ENCODE measurements around the gene SUSD5. TPM values are rescaled to one million over a fixed set of nuclear protein-coding genes. Genes with fewer than 3 reads are reported as not detected.
"Not testable (repeated sequence)": the region's sequence is repeated elsewhere in the genome, so short reads cannot be mapped to it uniquely, and the experiment has no call there.

The SUSD5 gene
- total RNA-seq, 1 donor from 2014 or later, result 0.05 TPM

DNA sequence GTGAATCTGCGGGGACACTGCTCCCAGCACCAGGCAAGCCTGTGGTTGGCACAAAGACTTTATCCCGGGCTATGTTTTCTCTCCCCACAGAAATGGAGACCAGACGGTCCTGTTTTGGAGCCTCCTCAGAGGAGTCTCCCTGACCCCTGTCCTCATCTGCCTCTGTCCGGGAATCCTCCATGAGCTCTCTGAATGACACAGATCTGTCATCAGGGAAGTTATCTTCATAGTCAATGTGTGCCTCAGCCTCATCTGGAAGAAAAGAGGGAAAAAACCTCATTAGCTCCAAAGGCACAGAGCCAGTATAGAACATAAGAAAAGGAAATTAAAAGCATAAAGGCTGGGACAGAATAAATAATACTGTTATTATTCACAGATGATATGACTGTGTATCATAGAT is 64.8 kb downstream of the SUSD5 start:
- DNase-seq (ENCODE audit: low spot score) (no peak), ATAC-seq (no peak)

DNA sequence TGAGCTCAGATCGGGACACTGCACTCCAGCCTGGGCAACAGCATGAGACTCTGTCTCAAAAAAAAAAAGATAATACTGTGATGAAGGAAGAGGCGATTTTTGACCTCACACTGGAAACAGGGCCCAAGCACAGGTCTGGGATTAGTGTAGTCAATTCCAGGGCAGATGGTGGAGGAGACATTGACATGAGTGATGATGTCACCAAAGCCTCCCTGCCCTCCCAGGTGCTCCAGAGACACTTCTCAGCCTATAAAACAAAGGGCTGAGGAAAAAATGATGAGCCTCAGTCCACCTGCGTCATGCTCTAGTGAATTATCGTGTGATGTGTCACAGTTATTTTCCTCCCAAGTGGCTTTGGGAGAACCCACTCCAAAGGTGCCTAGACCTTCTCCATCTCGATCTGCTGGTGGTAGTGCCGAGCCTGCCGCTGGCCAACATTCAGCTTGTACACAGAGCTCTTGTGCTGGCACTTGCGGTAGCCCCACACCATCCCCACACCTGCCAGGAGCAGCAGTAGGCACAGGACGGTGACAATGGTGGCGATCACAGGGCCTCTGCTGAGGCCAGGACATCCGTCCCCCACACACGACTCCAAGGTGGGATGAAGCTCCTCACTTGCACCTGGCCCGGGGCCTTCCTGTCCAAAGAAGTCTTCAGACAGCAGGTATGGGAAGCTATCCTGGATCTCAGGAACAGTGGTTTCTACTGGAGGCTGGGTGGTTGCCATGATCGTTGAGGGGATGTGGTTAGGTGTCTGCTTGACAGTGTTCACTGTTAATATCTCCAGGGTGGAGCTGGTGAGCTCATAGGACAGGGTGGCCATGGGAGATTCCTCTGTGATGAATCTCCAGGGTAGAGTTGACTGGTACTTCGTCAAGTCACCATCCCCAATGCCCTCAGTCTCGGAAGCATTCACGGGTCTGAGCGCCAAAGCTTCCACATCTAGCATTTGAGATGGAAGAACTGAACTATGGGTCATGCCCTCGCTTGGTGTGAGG is 65.9 kb downstream of the SUSD5 start:
- DNase-seq (ENCODE audit: low spot score), result no peak
- ATAC-seq, result no peak

DNA sequence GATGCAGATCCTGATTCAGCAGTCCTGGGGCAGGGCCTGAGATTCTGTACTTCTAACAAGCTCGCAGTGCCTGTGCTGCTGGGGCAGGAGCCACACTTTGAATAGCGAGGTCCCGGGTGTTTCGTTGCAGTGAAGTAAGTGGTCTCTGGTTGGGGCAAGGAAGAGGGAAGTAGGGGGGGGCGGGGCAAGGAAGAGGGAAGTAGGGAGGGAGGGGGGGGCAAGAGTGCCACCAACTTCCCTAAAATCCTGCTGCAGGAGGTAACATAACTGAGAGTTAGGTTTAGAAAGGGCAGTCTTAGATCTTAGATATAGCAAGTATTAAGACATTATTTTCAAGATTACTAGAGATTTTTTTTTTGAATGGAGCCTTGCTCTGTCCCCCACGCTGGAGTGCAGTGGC is 69.3 kb downstream of the SUSD5 start:
- DNase-seq (ENCODE audit: low spot score) (no peak), ATAC-seq (no peak)

DNA sequence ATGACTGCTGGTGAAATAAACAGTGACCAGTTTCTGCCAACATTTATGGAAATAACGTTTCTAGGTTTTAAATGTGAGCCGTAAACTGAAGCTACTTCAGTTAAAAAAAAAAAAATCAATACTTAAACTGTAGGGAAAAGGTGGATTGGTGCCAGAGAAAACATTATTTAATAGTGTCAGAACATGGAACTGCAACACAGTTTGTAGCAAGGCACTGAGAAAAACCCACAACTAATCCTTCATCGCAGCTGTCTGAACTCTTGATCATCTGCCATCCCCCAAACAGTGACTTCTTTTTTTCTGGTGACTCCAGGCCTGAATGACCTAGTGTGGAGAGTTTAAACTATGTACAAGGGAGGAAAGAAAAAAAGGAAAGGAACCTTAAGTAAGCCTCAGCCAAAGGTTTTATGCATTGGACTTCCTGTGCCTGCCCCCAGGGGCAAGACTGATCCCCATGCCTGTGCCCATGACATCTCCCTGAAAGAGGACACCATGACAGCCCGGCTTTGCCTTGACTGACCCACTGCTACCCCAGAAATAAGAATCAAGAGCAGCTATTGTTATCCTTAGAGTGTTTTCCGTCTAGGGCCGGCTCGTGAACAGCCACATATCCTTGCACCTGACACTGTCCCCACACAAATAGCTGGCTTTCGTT is 71.7 kb downstream of the SUSD5 start:
- ATAC-seq, result peak; percentile 44
- DNase-seq (ENCODE audit: low spot score), result no peak

DNA sequence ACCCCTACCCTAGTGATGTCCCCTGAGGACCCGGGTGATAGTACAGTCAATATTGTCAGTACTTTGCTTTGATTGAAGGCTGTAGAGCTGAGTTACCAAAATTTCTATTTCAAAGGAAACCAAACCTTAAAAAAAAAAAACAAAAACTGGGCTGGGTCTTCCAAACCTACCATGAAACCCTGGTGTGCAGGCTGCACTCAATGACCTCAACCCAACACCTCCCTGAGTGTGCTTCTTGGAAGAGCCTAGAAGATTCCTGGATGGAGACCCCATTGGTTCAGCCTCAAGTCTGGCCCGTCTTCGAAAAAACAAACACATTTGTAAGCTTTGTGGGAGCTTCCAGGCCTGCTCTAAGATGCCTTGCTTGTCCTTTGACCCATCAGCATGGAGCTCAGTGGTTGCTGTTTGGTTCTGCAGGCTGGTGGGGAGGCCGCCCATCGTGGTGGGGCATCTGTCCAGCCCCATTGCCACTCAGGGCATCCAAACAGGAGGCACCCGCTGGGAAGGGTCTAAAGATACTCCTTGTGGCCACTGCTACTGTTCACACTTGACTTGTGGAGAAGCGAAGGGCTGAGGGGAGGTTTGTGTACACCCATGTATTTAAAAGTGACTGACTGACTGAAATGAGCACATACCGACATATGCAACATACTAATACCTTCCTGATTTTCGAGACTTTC is 72.6 kb downstream of the SUSD5 start:
- ATAC-seq (no peak), DNase-seq (ENCODE audit: low spot score) (no peak)

DNA sequence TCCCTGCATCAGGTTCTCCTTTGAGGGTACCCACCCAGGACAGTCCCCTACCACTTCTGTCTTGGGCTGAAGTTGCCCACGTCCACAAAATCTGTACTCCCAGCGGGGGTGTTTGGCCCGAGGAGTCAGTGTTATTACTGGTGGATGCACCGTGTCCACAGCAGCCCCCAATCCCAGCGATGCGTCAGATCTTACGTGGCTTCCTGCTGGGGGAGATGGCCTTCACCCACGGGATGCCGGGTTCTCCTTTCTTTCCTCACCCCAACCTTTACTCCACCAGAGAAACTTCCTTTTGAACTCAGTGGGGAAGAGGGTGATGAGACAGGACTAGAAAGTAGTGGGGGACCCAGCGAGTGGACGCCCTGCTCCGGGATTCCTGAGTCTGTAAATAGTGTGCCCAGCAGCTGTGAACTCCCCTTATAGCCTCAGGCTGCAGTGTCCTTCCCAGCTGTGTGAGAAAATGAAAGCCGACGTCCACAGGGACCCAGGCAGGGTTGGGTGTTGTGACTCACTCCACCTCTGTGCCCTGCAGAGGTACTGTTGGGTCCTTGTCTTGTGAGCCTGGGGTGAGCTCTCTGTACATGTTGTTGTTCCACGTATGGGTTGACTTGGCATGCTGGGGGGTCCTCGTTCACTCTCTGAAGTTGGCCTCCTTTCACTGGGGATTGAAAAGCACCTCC is 73.2 kb downstream of the SUSD5 start:
- DNase-seq (ENCODE audit: low spot score), result no peak
- no peak for ATAC-seq

DNA sequence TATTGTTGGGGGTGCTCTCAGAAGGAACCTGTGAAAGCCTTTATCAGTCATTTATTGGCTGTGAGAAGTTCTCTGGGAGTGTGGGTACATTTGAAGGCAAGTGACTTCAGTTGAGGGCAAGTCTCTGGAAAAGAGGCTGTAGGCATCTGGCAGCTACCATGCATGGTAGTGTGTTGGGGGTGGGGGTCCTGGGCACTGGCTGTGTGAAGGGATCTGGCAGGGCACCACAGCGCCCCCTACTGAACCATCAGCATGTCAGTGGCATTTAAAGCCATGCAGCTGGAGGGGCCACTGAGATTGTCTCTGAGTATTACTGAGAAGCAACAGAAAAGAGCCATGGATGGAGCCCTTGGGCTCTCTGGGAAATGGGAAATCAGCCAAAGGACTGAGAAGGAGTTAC is 74.2 kb downstream of the SUSD5 start:
- no peak for ATAC-seq
- no peak for DNase-seq (ENCODE audit: low spot score)

DNA sequence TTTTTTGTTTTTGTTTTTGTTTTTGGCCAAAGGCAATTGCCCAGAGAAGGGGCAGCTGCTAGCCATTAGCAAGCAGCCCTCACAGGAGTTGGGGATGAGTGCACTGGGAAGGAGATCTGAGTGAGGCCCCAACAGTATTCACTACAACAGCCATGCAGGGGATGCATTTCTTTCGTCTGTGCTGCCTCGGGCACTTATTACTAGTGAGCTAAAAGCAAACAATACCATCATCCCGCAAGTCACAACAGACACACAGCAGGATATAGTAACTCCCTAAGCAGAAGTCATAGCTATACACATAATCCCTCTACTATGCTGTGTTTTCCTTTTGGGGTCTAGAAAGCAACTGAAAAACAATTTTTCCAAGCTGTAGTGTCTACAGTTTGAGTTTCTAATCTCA is 77.6 kb downstream of the SUSD5 start:
- ATAC-seq, result no peak
- DNase-seq (ENCODE audit: low spot score), result no peak

DNA sequence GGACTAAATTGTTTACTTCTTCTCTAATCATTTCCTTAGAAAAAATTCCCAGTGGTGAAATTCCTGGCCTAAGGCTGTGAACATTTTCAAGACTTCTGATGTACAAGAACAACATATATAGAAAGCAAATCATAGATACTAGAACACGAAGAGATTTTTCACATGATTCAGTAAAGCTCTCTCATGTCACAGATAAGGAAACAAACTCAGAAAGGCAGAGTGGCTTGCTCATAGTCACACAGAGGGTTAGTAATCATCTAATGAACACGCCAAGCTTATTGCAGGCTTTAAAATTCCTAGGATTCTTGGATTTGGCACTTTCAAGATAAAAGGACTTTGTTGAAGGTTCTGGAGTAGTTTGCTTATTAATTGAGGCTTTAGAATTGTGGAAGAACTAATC is 78.6 kb downstream of the SUSD5 start:
- ATAC-seq, result no peak
- DNase-seq (ENCODE audit: low spot score), result no peak

DNA sequence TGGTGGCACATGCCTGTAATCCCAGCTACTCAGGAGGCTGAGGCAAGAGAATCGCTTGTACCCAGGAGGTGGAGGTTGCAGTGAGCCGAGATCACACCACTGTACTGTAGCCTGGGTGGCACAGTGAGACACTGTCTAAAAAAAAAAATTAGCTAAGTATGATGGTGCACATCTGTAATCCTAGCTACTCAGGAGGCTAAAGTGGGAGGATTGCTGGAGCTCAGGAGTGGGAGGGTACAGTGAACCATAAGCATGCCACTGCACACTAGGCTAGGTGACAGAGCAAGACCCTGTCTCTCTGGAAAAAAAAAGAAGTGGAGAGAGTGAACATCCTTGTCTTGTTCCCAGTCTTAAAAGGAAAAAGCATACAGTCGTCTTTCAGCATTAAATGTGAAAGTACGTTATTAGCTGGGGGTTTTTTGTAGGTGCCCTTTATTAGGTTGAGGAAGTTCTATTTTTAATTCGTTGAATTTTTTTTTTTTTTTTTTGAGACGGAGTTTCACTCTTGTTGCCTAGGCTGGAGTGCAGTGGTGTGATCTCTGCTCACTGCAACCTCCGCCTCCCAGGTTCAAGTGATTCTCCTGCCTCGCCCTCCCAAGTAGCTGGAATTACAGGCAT is 79.5 kb downstream of the SUSD5 start:
- ATAC-seq; DNase-seq (ENCODE audit: low spot score): not testable (repeated sequence)

DNA sequence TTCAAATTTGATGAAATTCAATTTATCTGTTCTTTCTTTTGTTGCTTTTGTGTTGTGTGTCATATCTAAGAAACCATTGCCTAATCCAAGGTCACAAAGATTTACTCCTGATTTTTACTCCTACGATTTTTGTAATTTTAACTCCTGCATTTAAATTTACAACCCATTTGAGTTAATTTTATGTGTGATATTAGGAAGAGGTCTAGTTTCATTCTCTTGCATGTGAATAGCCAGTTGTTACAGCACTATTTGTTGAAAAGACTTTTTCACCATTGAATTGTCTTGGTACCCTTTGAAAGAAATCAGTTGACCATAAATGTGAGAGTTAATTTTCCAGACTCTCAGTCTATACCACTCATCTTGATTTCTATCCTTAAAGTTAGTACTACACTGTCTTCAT is 80.9 kb downstream of the SUSD5 start:
- DNase-seq (ENCODE audit: low spot score), result no peak
- ATAC-seq, result no peak

DNA sequence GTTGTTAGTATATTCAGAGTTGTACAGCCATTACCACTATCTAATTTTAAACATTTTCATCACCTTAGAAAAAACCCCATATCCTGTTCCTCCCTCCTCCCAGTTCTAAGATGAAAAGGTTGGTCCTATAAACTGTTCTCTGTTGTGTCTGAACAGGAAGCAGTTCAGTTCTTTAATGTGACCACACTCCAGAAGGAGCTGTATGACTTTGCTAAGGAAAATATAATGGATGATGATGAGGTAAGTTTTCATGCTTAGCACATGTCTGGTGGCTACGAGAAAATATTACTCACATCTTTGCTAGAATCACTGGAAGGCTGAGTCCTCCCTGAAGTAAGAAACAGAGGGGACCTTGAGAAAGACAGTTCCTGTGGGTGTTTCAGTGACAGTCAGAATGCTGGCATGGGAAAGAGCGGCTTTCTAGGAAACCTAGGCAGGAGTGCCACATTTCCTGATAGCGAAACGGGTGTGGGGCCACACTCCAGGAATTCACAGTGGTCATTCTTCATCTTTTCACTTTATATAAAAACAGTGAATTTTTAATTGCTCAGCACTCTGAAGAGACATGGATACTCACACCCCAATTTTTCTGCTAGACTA is 84.5 kb downstream of the SUSD5 start:
- DNase-seq (ENCODE audit: low spot score), result no peak
- ATAC-seq, result no peak

DNA sequence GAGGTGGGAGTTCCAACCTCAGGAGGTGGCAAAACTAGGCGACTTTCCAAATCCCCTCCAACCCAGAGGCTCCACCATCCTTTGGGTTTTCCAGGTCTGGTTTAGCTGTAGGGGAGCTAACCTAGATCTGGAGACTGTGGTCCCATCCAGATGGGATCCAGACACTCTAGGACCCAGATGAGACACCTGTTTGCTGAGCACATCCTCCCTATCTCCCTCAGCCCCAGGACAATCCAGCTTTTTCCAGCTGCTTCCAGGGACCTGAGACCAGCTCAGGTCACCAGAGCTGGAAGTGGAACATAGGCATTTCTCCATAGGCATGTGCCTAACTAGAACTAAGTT is 86.6 kb downstream of the SUSD5 start:
- DNase-seq (ENCODE audit: low spot score) (no peak), ATAC-seq (no peak)

DNA sequence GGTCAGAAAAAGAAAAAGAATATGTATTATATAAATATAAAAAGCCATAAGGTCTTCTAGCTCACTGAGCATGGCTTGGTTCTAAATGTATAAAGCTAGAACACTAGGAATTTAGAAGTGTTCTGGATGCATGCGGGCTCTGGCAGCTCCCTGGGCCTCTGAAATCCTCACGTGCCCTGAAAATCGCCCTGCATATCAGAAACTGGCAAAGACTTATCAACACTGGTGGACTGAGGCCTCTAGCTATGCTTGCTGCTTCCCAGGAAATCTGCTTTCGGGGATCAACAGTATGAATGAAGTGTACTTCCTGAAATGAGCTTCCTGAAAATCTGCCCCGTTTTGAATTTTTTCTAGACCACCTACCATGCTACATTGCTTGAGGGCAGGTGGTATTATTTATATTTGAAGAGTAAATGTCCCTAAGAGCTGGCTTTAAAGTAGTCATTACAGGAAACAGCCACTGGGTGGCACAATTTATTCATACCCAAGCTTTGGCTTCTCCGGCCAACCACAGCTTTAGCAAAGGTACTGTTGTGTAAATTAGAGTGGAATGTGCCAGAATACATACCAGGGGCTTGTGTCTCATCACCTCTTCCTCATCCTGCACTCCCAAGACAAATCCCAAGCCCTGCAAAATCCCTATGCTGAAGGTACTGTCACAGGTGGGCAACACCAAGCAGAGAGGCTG is 87.1 kb downstream of the SUSD5 start:
- ATAC-seq (peak; percentile 98), DNase-seq (ENCODE audit: low spot score) (no peak)

DNA sequence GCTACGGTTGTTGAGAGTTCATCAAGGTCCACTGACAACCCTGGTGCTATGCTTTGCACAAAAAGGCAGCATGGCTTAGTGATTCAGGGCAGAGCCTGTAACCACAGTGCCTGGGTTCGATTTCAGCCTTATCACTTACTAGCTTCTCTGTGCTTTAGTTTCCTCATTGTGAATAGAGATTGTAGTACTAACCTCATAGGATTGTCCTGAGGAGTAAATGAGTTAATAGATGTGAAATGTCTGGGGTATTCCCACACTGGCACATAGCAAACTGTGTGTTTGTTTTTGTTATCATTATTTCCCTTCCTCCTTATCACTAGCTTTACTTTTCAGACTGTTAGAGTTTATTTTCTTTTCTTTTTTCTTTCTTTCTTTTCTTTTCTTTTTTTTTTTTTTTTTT is 88.5 kb downstream of the SUSD5 start:
- no peak for DNase-seq (ENCODE audit: low spot score)
- ATAC-seq, result no peak

DNA sequence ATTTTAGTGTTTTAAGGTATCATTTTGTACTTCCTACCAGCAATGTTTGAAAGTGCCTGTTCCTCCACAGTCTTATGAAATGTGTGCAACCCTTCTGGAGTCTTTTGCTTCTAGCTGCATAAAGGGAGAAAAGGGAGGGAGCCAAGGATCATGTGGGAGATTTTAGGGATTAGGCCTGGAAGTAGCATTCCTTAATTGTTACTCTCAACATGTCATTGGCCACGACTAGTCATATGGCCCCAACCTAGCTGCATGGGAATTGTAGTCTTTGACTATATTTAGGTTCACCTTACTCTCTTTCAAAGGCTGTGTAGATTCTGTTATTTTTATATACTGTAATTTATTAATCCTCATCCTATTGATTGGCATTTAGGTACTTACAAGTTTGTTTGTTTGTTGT is 89.9 kb downstream of the SUSD5 start:
- no peak for ATAC-seq

DNA sequence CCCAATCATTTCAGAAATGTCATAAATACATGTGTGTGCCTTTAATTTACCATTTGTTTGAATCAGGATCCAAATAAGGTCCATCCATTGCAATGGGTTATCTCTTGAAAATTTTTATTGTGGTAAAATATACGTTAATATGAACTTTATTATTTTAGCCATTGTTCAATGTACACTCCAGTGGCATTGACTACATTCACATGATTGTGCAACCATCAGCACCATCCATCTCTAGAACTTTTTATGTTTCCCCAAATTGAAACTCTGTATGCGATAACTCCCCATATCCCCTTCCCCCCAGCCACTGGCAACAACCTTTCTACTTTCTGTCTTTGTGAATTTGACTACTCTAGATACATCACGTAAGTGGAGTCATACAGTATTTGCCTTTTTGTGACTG is 92.8 kb downstream of the SUSD5 start:
- DNase-seq (ENCODE audit: low spot score), result no peak
- no peak for ATAC-seq

More for the DNA sequence above, 89.9 kb downstream of the SUSD5 start:
- DNase-seq (ENCODE audit: low spot score), result no peak

DNA sequence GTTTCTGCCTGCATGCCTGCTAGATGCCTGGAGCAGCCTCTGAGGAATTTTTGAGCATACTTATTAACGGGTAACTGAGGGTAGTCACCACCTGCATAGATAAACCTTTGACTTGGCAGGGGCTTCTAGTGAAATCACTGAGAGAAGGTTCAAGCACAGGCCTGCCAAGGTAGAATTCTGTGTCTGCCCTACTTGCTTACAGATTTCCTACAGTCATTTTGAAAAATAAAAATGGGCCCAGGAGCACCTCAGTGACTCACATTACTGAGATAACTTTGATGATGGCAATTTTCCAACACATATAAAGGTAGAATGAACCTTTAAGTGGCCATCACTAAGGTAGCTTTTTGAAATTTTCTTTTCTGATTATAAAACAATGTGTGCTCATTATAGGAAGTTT is 94.0 kb downstream of the SUSD5 start:
- ATAC-seq, result no peak

DNA sequence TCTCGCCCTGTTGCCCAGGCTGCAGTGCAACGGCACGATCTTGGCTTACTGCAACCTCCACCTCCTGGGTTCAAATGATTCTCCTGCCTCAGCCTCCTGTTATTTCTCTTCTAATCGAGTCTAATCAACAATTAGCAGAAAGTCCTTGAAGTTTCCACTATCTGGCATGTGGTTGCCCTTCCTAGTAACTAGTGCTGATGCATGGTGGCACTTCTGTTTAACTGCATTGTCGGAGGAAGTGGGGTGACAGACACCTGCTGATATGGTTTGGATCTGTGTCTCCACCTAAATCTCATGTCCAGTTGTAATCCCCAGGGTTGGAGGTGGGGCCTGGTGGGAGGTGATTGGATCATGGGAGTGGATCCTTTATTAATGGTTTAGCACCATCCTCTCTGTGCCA is 95.6 kb downstream of the SUSD5 start:
- ATAC-seq (no peak), DNase-seq (ENCODE audit: low spot score) (no peak)

More for the DNA sequence above, 94.0 kb downstream of the SUSD5 start:
- no peak for DNase-seq (ENCODE audit: low spot score)

DNA sequence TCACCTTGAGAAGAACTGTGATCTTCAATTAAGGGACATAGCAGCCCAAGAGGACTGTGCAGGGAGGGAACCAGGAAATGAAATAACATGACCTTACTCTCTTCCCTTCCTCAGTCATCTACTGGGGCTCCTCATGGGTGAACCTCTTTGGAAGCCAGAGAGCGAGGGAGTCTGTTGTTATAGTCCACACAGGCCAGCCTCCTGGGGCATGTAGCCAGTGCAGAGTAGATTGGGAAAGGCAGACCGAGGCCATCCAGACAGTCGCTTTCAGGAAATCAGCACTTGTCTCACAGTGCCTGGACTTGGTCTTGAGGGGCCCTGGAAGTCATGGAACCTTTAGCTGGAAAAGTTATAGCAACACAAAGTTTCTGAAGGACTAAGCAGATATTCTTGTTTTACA is 98.7 kb downstream of the SUSD5 start:
- ATAC-seq (peak; percentile 71), DNase-seq (ENCODE audit: low spot score) (no peak)

All from left lobe of liver (tissue), 2 donors.